ENCODE results near the gene SRPK2.

- TF ChIP-seq POLR2A (IDR thresholded peaks at IDR 0.05; ENCODE audit: low read depth): no peak
- TF ChIP-seq POLR2AphosphoS5 (IDR thresholded peaks at IDR 0.05): no peak
- no peak for TF ChIP-seq EP300 (IDR thresholded peaks at IDR 0.05)
- TF ChIP-seq CTCF (IDR thresholded peaks at IDR 0.05): no peak
Observed at GRCh38 chr7:105196473-105196872, 192.2 kb downstream of the SRPK2 start.
